Lung (tissue), 12 donors: ENCODE results near the gene LDLRAD4. TPM values are rescaled to one million over a fixed set of nuclear protein-coding genes. Genes with fewer than 3 reads are reported as not detected.

ENCODE experiments used
- ATAC-seq: fragments of 200-7000 bp; cut with Tn5 transposase; one replicate; pipeline ENCODE4 v1.9.1; 2020; ENCODE audit warnings: moderate number of reproducible peaks; ENCODE audit not compliant: insufficient read depth, low FRiP score
- DNase-seq, 3 donors: peaks; one replicate each; pipeline ENCODE4 v3.0.0-alpha.2; 2013 to 2017
- H3K27ac ChIP-seq, 2 donors: one replicate each; pipeline ENCODE4 v1.5.1; 2013; ENCODE audit warnings: mild to moderate bottlenecking in 2 of 2, moderate library complexity in 2 of 2, control low read depth in 1 of 2, inconsistent platforms in 1 of 2, low read depth in 1 of 2, low read length in 1 of 2
- H3K27me3 ChIP-seq, 3 donors: one replicate each; pipeline ENCODE4 v1.5.1; 2013; ENCODE audit warnings: low read length in 2 of 3; ENCODE audit not compliant: control insufficient read depth in 3 of 3, insufficient read depth in 3 of 3
- H3K36me3 ChIP-seq, 4 donors: one replicate each; pipeline ENCODE4 v1.5.1; 2013; ENCODE audit warnings: low read length in 4 of 4, mild to moderate bottlenecking in 1 of 4, moderate library complexity in 1 of 4; ENCODE audit not compliant: control insufficient read depth in 4 of 4, insufficient read depth in 4 of 4
- H3K4me1 ChIP-seq, 5 donors: one replicate each; pipeline ENCODE4 v1.5.1; 2013; ENCODE audit warnings: low read length in 5 of 5, mild to moderate bottlenecking in 2 of 5, moderate library complexity in 1 of 5; ENCODE audit not compliant: control insufficient read depth in 5 of 5, insufficient read depth in 5 of 5
- H3K4me3 ChIP-seq: one replicate; pipeline ENCODE4 v1.5.1; 2013; ENCODE audit warnings: mild to moderate bottlenecking, control low read depth, moderate library complexity
- H3K9ac ChIP-seq, 2 donors: one replicate each; pipeline ENCODE4 v1.5.1; 2013; ENCODE audit warnings: low read length in 2 of 2, control low read depth in 1 of 2; ENCODE audit not compliant: insufficient read depth in 1 of 2
- H3K9me3 ChIP-seq, 4 donors: one replicate each; pipeline ENCODE4 v1.5.1; 2013; ENCODE audit warnings: low read length in 3 of 4, mild to moderate bottlenecking in 1 of 4, moderate library complexity in 1 of 4; ENCODE audit not compliant: control insufficient read depth in 4 of 4, insufficient read depth in 3 of 4
- CTCF ChIP-seq: IDR thresholded peaks from 2 replicates; pipeline ENCODE4 v1.5.1; 2012; ENCODE audit warnings: mild to moderate bottlenecking; ENCODE audit errors: control extremely low read depth, extremely low read depth
- WGBS, 2 donors: extraction: QIAGEN DNeasy Blood & Tissue Kit; methylation state at CpG; one replicate each; pipeline ENCODE4 v1.1.7; 2013; 5-methylcytosine and 5-hydroxymethylcytosine counted together
- polyA plus RNA-seq, 2 donors: library from polyadenylated mRNA; stranded (reverse); fragments of 200-250 nt; gene quantifications; one replicate each; pipeline ENCODE4 v1.2.1, GENCODE V29; 2013
- total RNA-seq, 2 donors: library from RNA; depleted of rRNA in 1 of 2; stranded (reverse); fragments of >200 nt in 1 of 2; gene quantifications; one replicate each; pipeline ENCODE4 v1.2.1, GENCODE V29; 2014 to 2021
- donor health status: control.
- donor health status: control.
- donor health status: Bipolar disorder and iron deficiency.
- donor health status: healthy.
- donor health status: DM: yes; HTN: yes; CAD: no.

Gene LDLRAD4
- total and polyA plus RNA-seq, 4 donors = 3.2 to 62.4 (median 19.9) TPM

- TF ChIP-seq CTCF = no peak
- H3K4me1 ChIP-seq = peaks cover 0 to 4% (median 0%) of the 10 kb centered on the region in 5 donors
- H3K27me3 ChIP-seq = no peaks in the 10 kb centered on the region
- H3K27ac ChIP-seq = no peak overlapping the region
- H3K36me3 ChIP-seq = no peaks in the 10 kb centered on the region
- 90 to 95% methylated on average over 14 of the region's 14 CpGs for WGBS, 2 donors
- H3K4me3 ChIP-seq = no peak overlapping the region
- ATAC-seq (no peak), DNase-seq (no peak)
- no peak overlapping the region for H3K9ac ChIP-seq
- no peaks in the 10 kb centered on the region for H3K9me3 ChIP-seq
Measured at GRCh38 chr18:13532406-13533075, 314.0 kb downstream of the LDLRAD4 start.

GRCh38 chr18:13534631-13535030, 316.1 kb downstream of the LDLRAD4 start:
- no peaks in the 10 kb centered on the region for H3K36me3 ChIP-seq
- peaks cover 0 to 13% (median 3%) of the 10 kb centered on the region in 5 donors for H3K4me1 ChIP-seq
- 54 to 81% methylated on average over 4 of the region's 4 CpGs for WGBS, 2 donors
- TF ChIP-seq CTCF = no peak
- no peak overlapping the region for H3K9ac ChIP-seq
- no peaks in the 10 kb centered on the region for H3K9me3 ChIP-seq
- no peak overlapping the region for H3K4me3 ChIP-seq
- H3K27me3 ChIP-seq = no peaks in the 10 kb centered on the region
- DNase-seq (no peak), ATAC-seq (no peak)
- H3K27ac ChIP-seq = no peak overlapping the region

- no peaks in the 10 kb centered on the region for H3K9me3 ChIP-seq
- no peak overlapping the region for H3K9ac ChIP-seq
- no peaks in the 10 kb centered on the region for H3K27me3 ChIP-seq
- no peaks in the 10 kb centered on the region for H3K36me3 ChIP-seq
- DNase-seq = no peak
- H3K4me1 ChIP-seq = peaks cover 0 to 31% (median 3%) of the 10 kb centered on the region in 5 donors
- no peak for ATAC-seq
- H3K4me3 ChIP-seq = no peak overlapping the region
- no peak overlapping the region for H3K27ac ChIP-seq
- no peak for TF ChIP-seq CTCF
Measured at GRCh38 chr18:13536578-13536977, 318.0 kb downstream of the LDLRAD4 start.
